OCI-LY7 (cell line): Measurements from ENCODE around the gene CHKA. TPM values are rescaled to one million over a fixed set of nuclear protein-coding genes. Genes with fewer than 3 reads are reported as not detected.

ENCODE experiments used
- BruUV-seq: library from RNA; stranded (reverse); fragments of 400-500 nt; replicated peaks from 2 replicates; lab custom pipeline; 2021; lab: Mats Ljungman, UMichigan
- CTCF ChIA-PET: fragments of 300-600 bp; sonication (Branson Sonifier 250); formaldehyde crosslinking; loops from one replicate; lab custom pipeline; 2022; ENCODE audit warnings: antibody characterized with exemption; ENCODE audit not compliant: unreplicated experiment; lab: Charles Lee
- POLR2A ChIA-PET: fragments of 300-600 bp; sonication (Branson Sonifier 250); formaldehyde crosslinking; loops from one replicate; lab custom pipeline; 2022; ENCODE audit warnings: antibody characterized with exemption; lab: Charles Lee
- DNase-seq: peaks from one replicate; pipeline ENCODE4 v3.0.0-alpha.2; 2015; ENCODE audit warnings: low spot score
- H2AFZ ChIP-seq: fragments of 200-600 bp; sonication (generic), shearing (Covaris generic); 2 replicates; pipeline ENCODE4 v1.6.1; 2014; ENCODE audit warnings: mild to moderate bottlenecking, antibody characterized with exemption, low read length, moderate library complexity
- H3K27ac ChIP-seq: fragments of 200-600 bp; sonication (generic); 2 replicates; pipeline ENCODE4 v1.5.1; 2014; ENCODE audit warnings: mixed run types, low read depth, mild to moderate bottlenecking, moderate library complexity, low read length, inconsistent platforms; ENCODE audit not compliant: poor library complexity, severe bottlenecking
- H3K36me3 ChIP-seq: fragments of 200-600 bp; sonication (generic); 2 replicates; pipeline ENCODE4 v1.6.1; 2014; ENCODE audit warnings: mild to moderate bottlenecking, antibody characterized with exemption, low read length, moderate library complexity, mixed read lengths; ENCODE audit not compliant: insufficient read depth
- H3K4me1 ChIP-seq: fragments of 200-600 bp; sonication (generic); 2 replicates; pipeline ENCODE4 v1.5.1; 2014; ENCODE audit warnings: mild to moderate bottlenecking, low read length; ENCODE audit not compliant: insufficient read depth, poor library complexity, severe bottlenecking
- H3K4me2 ChIP-seq: fragments of 200-600 bp; sonication (generic); 2 replicates; pipeline ENCODE4 v1.6.1; 2014; ENCODE audit warnings: mild to moderate bottlenecking, low read length
- H3K4me3 ChIP-seq: fragments of 200-600 bp; sonication (generic); 2 replicates; pipeline ENCODE4 v1.5.1; 2014; ENCODE audit warnings: mild to moderate bottlenecking, low read depth, low read length; ENCODE audit not compliant: poor library complexity, severe bottlenecking
- H3K79me2 ChIP-seq: fragments of 200-600 bp; sonication (generic); 2 replicates; pipeline ENCODE4 v1.6.1; 2016; ENCODE audit warnings: low read depth, mild to moderate bottlenecking, low read length, moderate library complexity, mixed read lengths; ENCODE audit not compliant: insufficient read depth
- H3K9me2 ChIP-seq: fragments of 200-600 bp; sonication (generic); 2 replicates; pipeline ENCODE4 v1.6.1; 2016; ENCODE audit warnings: mild to moderate bottlenecking, low read length, mixed read lengths; ENCODE audit not compliant: insufficient read depth
- H3K9me3 ChIP-seq: fragments of 200-600 bp; sonication (generic); 2 replicates; pipeline ENCODE4 v1.6.1; 2014; ENCODE audit warnings: mild to moderate bottlenecking, mixed run types, low read length, mixed read lengths
- H4K20me1 ChIP-seq: fragments of 200-600 bp; sonication (generic); 2 replicates; pipeline ENCODE4 v1.6.1; 2014; ENCODE audit warnings: mild to moderate bottlenecking, antibody characterized with exemption, low read length, moderate library complexity, mixed read lengths; ENCODE audit not compliant: insufficient read depth
- CTCF ChIP-seq: fragments of 200-600 bp; sonication (generic); conservative IDR thresholded peaks from 2 replicates; pipeline ENCODE4 v1.5.1; 2014; ENCODE audit warnings: mild to moderate bottlenecking, antibody characterized with exemption, low read length, moderate library complexity, mixed read lengths
- EZH2phosphoT487 ChIP-seq: fragments of 200-600 bp; sonication (generic); IDR thresholded peaks from 2 replicates; pipeline ENCODE4 v1.6.1; 2018; ENCODE audit warnings: low read depth, borderline replicate concordance, mild to moderate bottlenecking, mixed run types, antibody characterized with exemption, low read length, moderate library complexity, mixed read lengths
- intact Hi-C: fragments of 100-400 bp; cut with micrococcal nuclease; formaldehyde crosslinking; loops from one replicate; pipeline ENCODE4 v1.10.0; 2022; ENCODE audit not compliant: unreplicated experiment
- total RNA-seq, 2 experiments: library from RNA; depleted of rRNA in 1 of 2; stranded (reverse); fragments of >200 nt in 1 of 2; shearing (Covaris generic) in 1 of 2; gene quantifications; 2 replicates each; pipeline ENCODE4 v1.2.3, GENCODE V29; 2014 to 2022

Gene CHKA
- total RNA-seq, 2 experiments from 2014 or later: 36.1 to 47.2 TPM

- ChIA-PET CTCF (no interaction called here), POLR2A (no interaction called here)
- no peak overlapping the region for H3K4me3 ChIP-seq
- intact Hi-C loops: no loop called here
- H3K79me2 ChIP-seq: peaks cover 70% of the 10 kb centered on the region
- DNase-seq: no peak
- H3K27ac ChIP-seq: no peak overlapping the region
- H2AFZ ChIP-seq: no peak overlapping the region
- H3K4me1 ChIP-seq: peaks cover 13% of the 10 kb centered on the region
- no peaks in the 10 kb centered on the region for H3K9me3 ChIP-seq
- no peak overlapping the region for H3K4me2 ChIP-seq
- H3K9me2 ChIP-seq: no peaks in the 10 kb centered on the region
- TF ChIP-seq CTCF (no peak), EZH2phosphoT487 (no peak)
- peaks cover 16% of the 10 kb centered on the region for H4K20me1 ChIP-seq
- no TSS peak for BruUV-seq
- peaks cover 37% of the 10 kb centered on the region for H3K36me3 ChIP-seq
These were observed 7.2 kb downstream of the CHKA start for GRCh38 chr11:68113986-68114385.

GRCh38 chr11:68107689-68108088, 13.5 kb downstream of the CHKA start:
- TF ChIP-seq CTCF (no peak), EZH2phosphoT487 (no peak)
- H3K4me1 ChIP-seq: no peaks in the 10 kb centered on the region
- H4K20me1 ChIP-seq: no peaks in the 10 kb centered on the region; the same call in 1 of the 2 replicates
- no peak overlapping the region for H3K27ac ChIP-seq
- H2AFZ ChIP-seq: no peak overlapping the region
- ChIA-PET POLR2A (interaction anchor here (0.6 kb wide), 1 partner anchor 90 kb away, joined by 3 read pairs; no protein-coding TSS in a partner anchor), CTCF (no interaction called here)
- peaks cover 61% of the 10 kb centered on the region for H3K79me2 ChIP-seq
- H3K36me3 ChIP-seq: peaks cover 11% of the 10 kb centered on the region
- no peaks in the 10 kb centered on the region for H3K9me2 ChIP-seq
- H3K4me3 ChIP-seq: no peak overlapping the region
- intact Hi-C loops: no loop called here
- BruUV-seq: no TSS peak
- H3K4me2 ChIP-seq: no peak overlapping the region
- H3K9me3 ChIP-seq: no peaks in the 10 kb centered on the region
- DNase-seq: no peak

DNA sequence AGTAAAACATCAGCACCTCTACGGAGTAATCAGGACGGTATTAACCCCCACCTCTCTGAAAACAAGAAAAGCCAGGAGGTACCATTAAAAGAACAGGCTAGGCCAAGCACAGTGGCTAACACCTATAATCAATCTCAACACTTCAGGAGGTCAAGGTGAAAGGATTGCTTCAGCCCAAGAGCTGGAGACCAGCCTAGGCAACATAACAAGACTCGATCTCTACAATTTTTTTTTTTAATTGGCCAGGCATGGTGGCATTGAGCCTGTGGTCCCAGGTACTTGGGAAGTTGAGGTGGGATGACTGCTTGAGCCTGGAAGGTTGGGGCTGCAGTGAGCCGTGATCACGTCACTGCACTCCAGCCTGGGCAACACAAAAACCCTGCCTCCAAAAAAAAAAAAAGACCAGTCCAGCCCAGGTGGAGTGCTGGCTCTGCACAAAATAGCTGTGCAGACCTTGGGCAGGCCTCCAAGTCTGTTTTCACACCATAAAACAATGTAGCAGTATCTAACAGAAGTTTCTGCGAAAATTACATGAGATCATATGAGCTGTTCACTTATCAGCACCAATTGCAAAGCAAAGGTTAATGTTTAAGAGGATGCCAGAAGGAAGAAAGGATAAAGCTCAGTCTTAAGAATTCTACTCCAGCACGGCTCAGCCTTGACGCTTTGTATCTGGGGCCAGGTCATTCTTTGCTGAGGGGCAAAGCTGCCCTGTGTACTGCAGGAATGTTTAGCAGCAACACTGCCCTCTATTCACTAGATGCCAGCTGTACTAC, 14.8 kb downstream of the CHKA start:
- Histone ChIP-seq H4K20me1 (no peaks in the 10 kb centered on the region; the same call in 1 of the 2 replicates), H2AFZ (no peak overlapping the region), H3K79me2 (peaks cover 68% of the 10 kb centered on the region), H3K27ac (no peak overlapping the region), H3K4me2 (no peak overlapping the region), H3K36me3 (peaks cover 17% of the 10 kb centered on the region), H3K9me3 (peaks cover 6% of the 10 kb centered on the region; the same call in 1 of the 2 replicates), H3K4me1 (peaks cover under 1% of the 10 kb centered on the region), H3K9me2 (no peaks in the 10 kb centered on the region), H3K4me3 (no peak overlapping the region)
- intact Hi-C loops: no loop called here
- no peak for DNase-seq
- BruUV-seq: no TSS peak
- ChIA-PET CTCF (interaction anchor here (1.0 kb wide), 1 partner anchor 13 kb away, joined by 3 read pairs; no protein-coding TSS in a partner anchor), POLR2A (no interaction called here)
- TF ChIP-seq EZH2phosphoT487: no peak
- TF ChIP-seq CTCF: no peak
